K562 (cell line): ENCODE data around the gene LCP2. TPM values are rescaled to one million over a fixed set of nuclear protein-coding genes. Genes with fewer than 3 reads are reported as not detected.

Source experiments
- ATAC-seq: fragments of 200-7000 bp; cut with Tn5 transposase; 3 replicates; pipeline ENCODE4 v1.9.1; 2020; ENCODE audit warnings: moderate library complexity
- BruUV-seq: library from RNA; stranded (reverse); fragments of 400-500 nt; replicated peaks from 2 replicates; lab custom pipeline; 2021; lab: Mats Ljungman, UMichigan
- CTCF ChIA-PET: fragments of 300-600 bp; formaldehyde crosslinking; extraction: SDS; loops from one replicate; lab custom pipeline; 2021; ENCODE audit warnings: low intra/inter-chr PET ratio; lab: Yijun Ruan, JAX
- POLR2A ChIA-PET: fragments of 300-600, 350-650 bp; sonication (Branson Sonifier 250); formaldehyde crosslinking; extraction: SDS; loops from one replicate; lab custom pipeline; 2021; ENCODE audit warnings: antibody characterized with exemption, inconsistent platforms; lab: Yijun Ruan, JAX
- DNase-seq, 4 experiments: peaks; one replicate each; pipeline versions ENCODE4 v3.0.0 to v3.0.0-alpha.2; 2011 to 2018; ENCODE audit warnings: low spot score in 3 of 4, mixed read lengths in 3 of 4; ENCODE audit errors: extremely low read depth in 1 of 4
- FAIRE-seq: peaks from 2 replicates; lab custom pipeline; 2011; peaks lifted over from hg19 to GRCh38; lab: Jason Lieb, UNC
- H2AFZ ChIP-seq: 2 replicates; pipeline ENCODE4 v1.6.0; 2011; ENCODE audit warnings: low read depth, low read length, control low read depth, inconsistent platforms
- H3K27ac ChIP-seq: fragments of 200-600 bp; 3 replicates; pipeline ENCODE4 v1.8.0; 2011; ENCODE audit warnings: low read depth, mild to moderate bottlenecking, control low read depth, inconsistent platforms, low read length, moderate library complexity, mixed read lengths; ENCODE audit errors: extremely low read depth
- H3K27me3 ChIP-seq, 2 experiments: fragments of 300-600 bp in 1 of 2; 2 replicates in 1 of 2; 3 replicates in 1 of 2; pipeline versions ENCODE4 v1.6.0 to v1.8.0; 2011; ENCODE audit warnings: inconsistent platforms in 2 of 2, low read length in 2 of 2, mild to moderate bottlenecking in 1 of 2, mixed read lengths in 1 of 2, moderate library complexity in 1 of 2; ENCODE audit not compliant: control insufficient read depth in 2 of 2, insufficient read depth in 2 of 2
- H3K36me3 ChIP-seq: fragments of 300-600 bp; 3 replicates; pipeline ENCODE4 v1.8.0; 2011; ENCODE audit warnings: mild to moderate bottlenecking, low read length, inconsistent platforms; ENCODE audit not compliant: control insufficient read depth, insufficient read depth
- H3K4me1 ChIP-seq, 2 experiments: fragments of 200-600 bp in 1 of 2; replicated peaks in 1 of 2; 2 replicates in 1 of 2; 3 replicates in 1 of 2; pipeline versions ENCODE4 v1.5.1 to v1.8.0; 2011; ENCODE audit warnings: inconsistent platforms in 2 of 2, low read length in 2 of 2, mild to moderate bottlenecking in 1 of 2, mixed read lengths in 1 of 2, moderate library complexity in 1 of 2; ENCODE audit not compliant: control insufficient read depth in 2 of 2, insufficient read depth in 2 of 2
- H3K4me2 ChIP-seq: 2 replicates; pipeline ENCODE4 v1.6.1; 2011; ENCODE audit warnings: low read length, control low read depth, inconsistent platforms, mixed read lengths; ENCODE audit not compliant: insufficient read depth
- H3K4me3 ChIP-seq: fragments of 200-600 bp; sonication (generic), shearing (Covaris generic); 2 replicates; pipeline ENCODE4 v1.5.1; 2016; ENCODE audit warnings: control low read depth, inconsistent platforms
- H3K79me2 ChIP-seq: fragments of 200-600 bp; 3 replicates; pipeline ENCODE4 v1.8.0; 2011; ENCODE audit warnings: low read length, inconsistent platforms; ENCODE audit not compliant: control insufficient read depth, insufficient read depth
- H3K9ac ChIP-seq, 2 experiments: 2 replicates each; pipeline versions ENCODE4 v1.6.0 to v1.6.1; 2011; ENCODE audit warnings: low read depth in 2 of 2, low read length in 2 of 2, control low read depth in 1 of 2, inconsistent platforms in 1 of 2, mild to moderate bottlenecking in 1 of 2, mixed read lengths in 1 of 2; ENCODE audit not compliant: insufficient read depth in 1 of 2
- H3K9me1 ChIP-seq: one replicate; pipeline ENCODE4 v1.6.0; 2011; ENCODE audit warnings: inconsistent platforms, mild to moderate bottlenecking, low read length, moderate library complexity; ENCODE audit not compliant: control insufficient read depth, insufficient read depth
- H3K9me3 ChIP-seq: replicated peaks from 2 replicates; pipeline ENCODE4 v1.5.1; 2011; ENCODE audit warnings: low read depth, low read length, inconsistent platforms; ENCODE audit not compliant: control insufficient read depth, insufficient read depth
- H4K20me1 ChIP-seq: replicated peaks from 2 replicates; pipeline ENCODE4 v1.6.1; 2011; ENCODE audit warnings: low read length, inconsistent platforms, mixed read lengths; ENCODE audit not compliant: control insufficient read depth, insufficient read depth
- EZH2 ChIP-seq: IDR thresholded peaks from 2 replicates; pipeline ENCODE4 v1.6.1; 2012; ENCODE audit warnings: low read depth, mild to moderate bottlenecking, inconsistent platforms, low read length, borderline replicate concordance
- NR0B1 ChIP-seq: fragments of 450-650 bp; IDR thresholded peaks from one replicate; pipeline ENCODE4 v1.6.1; 2018; ENCODE audit warnings: mild to moderate bottlenecking, moderate library complexity; ENCODE audit not compliant: partially characterized antibody
- TRIM28 ChIP-seq: fragments of 450-650 bp; IDR thresholded peaks from 2 replicates; pipeline ENCODE4 v1.6.1; 2017
- ZNF766 ChIP-seq: fragments of 200-800 bp; sonication (Bioruptor generic); conservative IDR thresholded peaks from 2 replicates; pipeline ENCODE4 v1.6.1; 2016; ENCODE audit warnings: missing genetic modification characterization, missing compliant biosample characterization
- WGBS: fragments of 100-300 bp; shearing (Covaris generic); methylation state at CpG from one replicate; pipeline ENCODE4 v1.1.6; 2016; ENCODE audit warnings: low coverage, mixed read lengths; ENCODE audit not compliant: insufficient coverage; ENCODE audit errors: missing lambda C conversion rate; 5-methylcytosine and 5-hydroxymethylcytosine counted together
- in situ Hi-C: fragments of 300-500 bp; cut with MboI; formaldehyde crosslinking; loops from 4 replicates; pipeline ENCODE4 v1.15.0; 2018; ENCODE audit warnings: inconsistent platforms, mixed read lengths
- intact Hi-C: fragments of 100-400 bp; cut with micrococcal nuclease; formaldehyde crosslinking; loops from 2 replicates; pipeline ENCODE4 v1.14.2; 2022
- polyA plus RNA-seq, 8 experiments: library from polyadenylated mRNA; depleted of rRNA in 4 of 8; stranded (reverse) in 5 of 8; unstranded in 3 of 8; fragments of >200 nt; fragmentation: Nextera tagmentation in 2 of 8; fragmentation: Illumina TruSeq in 1 of 8; extraction: Ambion mirVana in 2 of 8; extraction: Trizol in 1 of 8; gene quantifications; 2 replicates each; pipeline versions ENCODE4 v1.2.1 to v1.2.3, GENCODE V29; 2011 to 2014; ENCODE audit warnings: inconsistent platforms in 1 of 8, missing spikeins in 1 of 8
- total RNA-seq, 7 experiments: library from RNA; depleted of rRNA in 6 of 7; stranded (reverse); fragments of >200 nt in 6 of 7; fragmentation: Illumina TruSeq in 2 of 7; extraction: Trizol in 2 of 7; gene quantifications; 2 replicates each; pipeline versions ENCODE4 v1.2.1 to v1.2.3, GENCODE V29; 2011 to 2021; ENCODE audit warnings: low replicate concordance in 1 of 7
- TF ChIP-seq, protein P1 (sequence below): sonication (generic); formaldehyde crosslinking; IDR thresholded peaks from 2 replicates; pipeline ENCODE4 v1.8.0; 2022; ENCODE audit warnings: mild to moderate bottlenecking, missing genetic modification reagents, borderline replicate concordance
- TF ChIP-seq, protein P2 (sequence below): sonication (generic); formaldehyde crosslinking; IDR thresholded peaks from 2 replicates; pipeline ENCODE4 v1.8.0; 2022; ENCODE audit warnings: mild to moderate bottlenecking, low read depth, missing genetic modification reagents
- TF ChIP-seq, protein P3 (sequence below): fragments of 200-800 bp; sonication (Bioruptor generic); IDR thresholded peaks from 2 replicates; pipeline ENCODE4 v1.6.1; 2017; ENCODE audit warnings: missing genetic modification characterization, missing compliant biosample characterization
- TF ChIP-seq, protein P4 (sequence below): sonication (generic); formaldehyde crosslinking; IDR thresholded peaks from 2 replicates; pipeline ENCODE4 v1.8.1; 2023; ENCODE audit warnings: mild to moderate bottlenecking, missing genetic modification reagents

LCP2 gene
- total and polyA plus RNA-seq, 9 of the 15 experiments (the other 6 are each of a cell fraction or from before 2014, with no cell fraction given) = 4.0 to 31.3 (median 14.6) TPM

- TF ChIP-seq, protein P1, sequence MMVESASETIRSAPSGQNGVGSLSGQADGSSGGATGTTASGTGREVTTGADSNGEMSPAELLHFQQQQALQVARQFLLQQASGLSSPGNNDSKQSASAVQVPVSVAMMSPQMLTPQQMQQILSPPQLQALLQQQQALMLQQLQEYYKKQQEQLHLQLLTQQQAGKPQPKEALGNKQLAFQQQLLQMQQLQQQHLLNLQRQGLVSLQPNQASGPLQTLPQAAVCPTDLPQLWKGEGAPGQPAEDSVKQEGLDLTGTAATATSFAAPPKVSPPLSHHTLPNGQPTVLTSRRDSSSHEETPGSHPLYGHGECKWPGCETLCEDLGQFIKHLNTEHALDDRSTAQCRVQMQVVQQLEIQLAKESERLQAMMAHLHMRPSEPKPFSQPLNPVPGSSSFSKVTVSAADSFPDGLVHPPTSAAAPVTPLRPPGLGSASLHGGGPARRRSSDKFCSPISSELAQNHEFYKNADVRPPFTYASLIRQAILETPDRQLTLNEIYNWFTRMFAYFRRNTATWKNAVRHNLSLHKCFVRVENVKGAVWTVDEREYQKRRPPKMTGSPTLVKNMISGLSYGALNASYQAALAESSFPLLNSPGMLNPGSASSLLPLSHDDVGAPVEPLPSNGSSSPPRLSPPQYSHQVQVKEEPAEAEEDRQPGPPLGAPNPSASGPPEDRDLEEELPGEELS (CRISPR knock-in tag) = no peak
- TF ChIP-seq, protein P2, sequence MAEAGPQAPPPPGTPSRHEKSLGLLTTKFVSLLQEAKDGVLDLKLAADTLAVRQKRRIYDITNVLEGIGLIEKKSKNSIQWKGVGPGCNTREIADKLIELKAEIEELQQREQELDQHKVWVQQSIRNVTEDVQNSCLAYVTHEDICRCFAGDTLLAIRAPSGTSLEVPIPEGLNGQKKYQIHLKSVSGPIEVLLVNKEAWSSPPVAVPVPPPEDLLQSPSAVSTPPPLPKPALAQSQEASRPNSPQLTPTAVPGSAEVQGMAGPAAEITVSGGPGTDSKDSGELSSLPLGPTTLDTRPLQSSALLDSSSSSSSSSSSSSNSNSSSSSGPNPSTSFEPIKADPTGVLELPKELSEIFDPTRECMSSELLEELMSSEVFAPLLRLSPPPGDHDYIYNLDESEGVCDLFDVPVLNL = no peak
- TF ChIP-seq, all 486 proteins: peak for 43
Measured at GRCh38 chr5:170302653-170303501, 5.3 kb upstream of the LCP2 start (continued).

DNA sequence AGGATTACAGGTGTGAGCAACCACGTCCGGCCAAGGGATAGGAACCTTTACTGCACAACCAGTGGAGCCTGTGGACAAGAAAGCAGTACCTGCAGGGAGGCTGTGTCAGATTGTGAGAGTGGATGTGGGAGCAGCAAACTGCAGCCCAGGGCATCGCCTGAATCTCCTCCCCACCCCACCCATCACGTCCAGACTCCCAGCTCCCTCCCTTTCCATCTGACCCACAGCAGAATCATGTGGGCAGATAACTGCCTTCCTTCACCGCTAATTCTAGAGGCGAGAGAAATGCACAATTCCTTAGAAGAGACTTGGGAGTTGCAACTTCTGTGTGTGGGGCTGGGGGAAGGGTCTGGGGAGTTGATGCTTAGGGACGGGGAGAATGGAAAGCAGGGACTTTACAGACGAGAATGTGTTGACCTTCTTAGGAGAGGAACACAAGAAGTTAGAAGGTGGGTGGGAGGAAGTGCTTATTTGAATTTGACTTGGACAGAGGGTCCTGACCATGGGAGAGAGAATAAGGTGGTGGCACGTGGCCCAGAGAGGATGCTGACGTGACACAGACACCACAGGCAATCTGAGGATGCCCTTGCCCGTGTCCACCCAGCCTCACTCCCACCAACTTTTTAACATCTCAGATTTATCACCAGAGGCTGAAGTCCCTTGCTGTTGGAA lies 4.5 kb upstream of the LCP2 start:
- Histone ChIP-seq H3K4me2 (peak overlapping the region; percentile 28; the same call in 1 of the 2 replicates), H4K20me1 (no peaks in the 10 kb centered on the region), H3K4me1 (peaks cover 10 to 54% of the 10 kb centered on the region in 2 experiments), H3K4me3 (no peak overlapping the region), H3K27ac (0 out of 3 replicates have a peak overlapping the region, but pooled peaks have one; percentile 50), H2AFZ (peak overlapping the region; percentile 65), H3K9me1 (no peaks in the 10 kb centered on the region), H3K27me3 (no peaks in the 10 kb centered on the region), H3K9me3 (no peaks in the 10 kb centered on the region), H3K36me3 (no peaks in the 10 kb centered on the region), H3K79me2 (peaks cover 10% of the 10 kb centered on the region), H3K9ac (no peak overlapping the region)
- FAIRE-seq = no peak
- ATAC-seq = no peak
- in situ Hi-C loops (no loop called here), intact Hi-C loops (no loop called here)
- WGBS = 27% methylated on average over 11 of the region's 11 CpGs
- ChIA-PET POLR2A (no interaction called here), CTCF (no interaction called here)
- no TSS peak for BruUV-seq
- peak in 1 of 4 experiments; percentile 40 for DNase-seq
- TF ChIP-seq NR0B1 (no peak), TRIM28 (no peak), ZNF766 (CRISPR knock-in tag) (0 out of 2 replicates have a peak, but pooled peaks have one; percentile 7), EZH2 (no peak)
- TF ChIP-seq, protein P3, sequence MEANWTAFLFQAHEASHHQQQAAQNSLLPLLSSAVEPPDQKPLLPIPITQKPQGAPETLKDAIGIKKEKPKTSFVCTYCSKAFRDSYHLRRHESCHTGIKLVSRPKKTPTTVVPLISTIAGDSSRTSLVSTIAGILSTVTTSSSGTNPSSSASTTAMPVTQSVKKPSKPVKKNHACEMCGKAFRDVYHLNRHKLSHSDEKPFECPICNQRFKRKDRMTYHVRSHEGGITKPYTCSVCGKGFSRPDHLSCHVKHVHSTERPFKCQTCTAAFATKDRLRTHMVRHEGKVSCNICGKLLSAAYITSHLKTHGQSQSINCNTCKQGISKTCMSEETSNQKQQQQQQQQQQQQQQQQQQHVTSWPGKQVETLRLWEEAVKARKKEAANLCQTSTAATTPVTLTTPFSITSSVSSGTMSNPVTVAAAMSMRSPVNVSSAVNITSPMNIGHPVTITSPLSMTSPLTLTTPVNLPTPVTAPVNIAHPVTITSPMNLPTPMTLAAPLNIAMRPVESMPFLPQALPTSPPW (CRISPR knock-in tag) = peak; percentile 47; the same call in 1 of the 2 replicates
- TF ChIP-seq, protein P4, sequence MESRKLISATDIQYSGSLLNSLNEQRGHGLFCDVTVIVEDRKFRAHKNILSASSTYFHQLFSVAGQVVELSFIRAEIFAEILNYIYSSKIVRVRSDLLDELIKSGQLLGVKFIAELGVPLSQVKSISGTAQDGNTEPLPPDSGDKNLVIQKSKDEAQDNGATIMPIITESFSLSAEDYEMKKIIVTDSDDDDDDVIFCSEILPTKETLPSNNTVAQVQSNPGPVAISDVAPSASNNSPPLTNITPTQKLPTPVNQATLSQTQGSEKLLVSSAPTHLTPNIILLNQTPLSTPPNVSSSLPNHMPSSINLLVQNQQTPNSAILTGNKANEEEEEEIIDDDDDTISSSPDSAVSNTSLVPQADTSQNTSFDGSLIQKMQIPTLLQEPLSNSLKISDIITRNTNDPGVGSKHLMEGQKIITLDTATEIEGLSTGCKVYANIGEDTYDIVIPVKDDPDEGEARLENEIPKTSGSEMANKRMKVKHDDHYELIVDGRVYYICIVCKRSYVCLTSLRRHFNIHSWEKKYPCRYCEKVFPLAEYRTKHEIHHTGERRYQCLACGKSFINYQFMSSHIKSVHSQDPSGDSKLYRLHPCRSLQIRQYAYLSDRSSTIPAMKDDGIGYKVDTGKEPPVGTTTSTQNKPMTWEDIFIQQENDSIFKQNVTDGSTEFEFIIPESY (CRISPR knock-in tag) = no peak
